MG63 (cell line): ENCODE results near the gene CHD9. TPM values are rescaled to one million over a fixed set of nuclear protein-coding genes. Genes with fewer than 3 reads are reported as not detected.
"Not testable (repeated sequence)": the region's sequence is repeated elsewhere in the genome, so short reads cannot be mapped to it uniquely, and the experiment has no call there.

Experiments used
- DNase-seq: peaks from one replicate; pipeline ENCODE4 v3.0.0-alpha.2; 2020
- H3K27me3 ChIP-seq: fragments of 250-450 bp; sonication (Bioruptor Pico); 2 replicates; pipeline ENCODE4 v1.5.1; 2020; ENCODE audit warnings: mild to moderate bottlenecking, moderate library complexity
- H3K36me3 ChIP-seq: fragments of 250-450 bp; sonication (Bioruptor Pico); 2 replicates; pipeline ENCODE4 v1.5.1; 2020; ENCODE audit warnings: mild to moderate bottlenecking, moderate library complexity
- H3K4me3 ChIP-seq: fragments of 250-450 bp; sonication (Bioruptor Pico); 2 replicates; pipeline ENCODE4 v1.5.1; 2020; ENCODE audit warnings: mild to moderate bottlenecking, moderate library complexity
- H3K9me3 ChIP-seq: fragments of 250-450 bp; sonication (Bioruptor Pico); 2 replicates; pipeline ENCODE4 v1.5.1; 2020; ENCODE audit warnings: mild to moderate bottlenecking, moderate library complexity
- total RNA-seq: library from RNA; depleted of rRNA; stranded (reverse); fragments of >200 nt; shearing (Covaris generic); gene quantifications from 2 replicates; pipeline ENCODE4 v1.2.3, GENCODE V29; 2014; ENCODE audit warnings: low replicate concordance

CHD9 gene
- total RNA-seq, 1 experiment from 2014 or later = 51.1 TPM

- H3K4me3 ChIP-seq = no peak overlapping the region
- H3K36me3 ChIP-seq = peaks cover 37% of the 10 kb centered on the region
- DNase-seq = peak; percentile 4
- no peaks in the 10 kb centered on the region for H3K27me3 ChIP-seq
- H3K9me3 ChIP-seq = no peaks in the 10 kb centered on the region
These were observed 165.8 kb downstream of the CHD9 start for GRCh38 chr16:53220585-53220984.

GRCh38 chr16:53224951-53225533, 170.3 kb downstream of the CHD9 start:
- Histone ChIP-seq H3K9me3 (no peaks in the 10 kb centered on the region), H3K27me3 (no peaks in the 10 kb centered on the region), H3K36me3 (peaks cover 64% of the 10 kb centered on the region), H3K4me3 (no peak overlapping the region)
- peak; percentile 3 for DNase-seq

- DNase-seq = no peak
- H3K36me3 ChIP-seq = peaks cover 78% of the 10 kb centered on the region
- no peak overlapping the region for H3K4me3 ChIP-seq
- no peaks in the 10 kb centered on the region for H3K9me3 ChIP-seq
- no peaks in the 10 kb centered on the region for H3K27me3 ChIP-seq
These were observed 178.2 kb downstream of the CHD9 start for GRCh38 chr16:53232826-53233529.

GRCh38 chr16:53234836-53235235, 180.0 kb downstream of the CHD9 start:
- H3K9me3 ChIP-seq = no peaks in the 10 kb centered on the region

GRCh38 chr16:53235851-53236250, 181.1 kb downstream of the CHD9 start:
- no peak overlapping the region for H3K4me3 ChIP-seq
- no peaks in the 10 kb centered on the region for H3K27me3 ChIP-seq
- no peaks in the 10 kb centered on the region for H3K9me3 ChIP-seq
- peaks cover 76% of the 10 kb centered on the region for H3K36me3 ChIP-seq
- DNase-seq = no peak

More at GRCh38 chr16:53234836-53235235, 180.0 kb downstream of the CHD9 start:
- H3K36me3 ChIP-seq = peaks cover 83% of the 10 kb centered on the region
- no peak for DNase-seq
- H3K27me3 ChIP-seq = no peaks in the 10 kb centered on the region
- no peak overlapping the region for H3K4me3 ChIP-seq

- no peak for DNase-seq
- Histone ChIP-seq H3K36me3 (peaks cover 73% of the 10 kb centered on the region), H3K27me3 (no peaks in the 10 kb centered on the region), H3K9me3 (0 out of 2 replicates have a peak, but pooled peaks cover 3% of the 10 kb centered on the region), H3K4me3 (no peak overlapping the region)
These were observed 194.5 kb downstream of the CHD9 start for GRCh38 chr16:53249331-53249730.

GRCh38 chr16:53257001-53257400, 202.2 kb downstream of the CHD9 start:
- no peak for DNase-seq
- H3K36me3 ChIP-seq = peaks cover 62% of the 10 kb centered on the region
- no peaks in the 10 kb centered on the region for H3K27me3 ChIP-seq

GRCh38 chr16:53258809-53259208, 204.0 kb downstream of the CHD9 start:
- Histone ChIP-seq H3K36me3 (peaks cover 60% of the 10 kb centered on the region), H3K9me3 (no peaks in the 10 kb centered on the region), H3K27me3 (no peaks in the 10 kb centered on the region), H3K4me3 (no peak overlapping the region)
- DNase-seq = no peak

More at GRCh38 chr16:53257001-53257400, 202.2 kb downstream of the CHD9 start:
- Histone ChIP-seq H3K4me3 (no peak overlapping the region), H3K9me3 (no peaks in the 10 kb centered on the region)

- peaks cover 52% of the 10 kb centered on the region for H3K36me3 ChIP-seq
- no peak overlapping the region for H3K4me3 ChIP-seq
- H3K27me3 ChIP-seq = no peaks in the 10 kb centered on the region
- H3K9me3 ChIP-seq = no peaks in the 10 kb centered on the region
- no peak for DNase-seq
These were observed 206.5 kb downstream of the CHD9 start for GRCh38 chr16:53261276-53261675.

GRCh38 chr16:53262645-53263044, 207.9 kb downstream of the CHD9 start:
- no peaks in the 10 kb centered on the region for H3K27me3 ChIP-seq

GRCh38 chr16:53266156-53266555, 211.4 kb downstream of the CHD9 start:
- Histone ChIP-seq H3K9me3 (no peaks in the 10 kb centered on the region), H3K27me3 (no peaks in the 10 kb centered on the region), H3K4me3 (no peak overlapping the region), H3K36me3 (peaks cover 48% of the 10 kb centered on the region)
- no peak for DNase-seq

More at GRCh38 chr16:53262645-53263044, 207.9 kb downstream of the CHD9 start:
- Histone ChIP-seq H3K9me3 (no peaks in the 10 kb centered on the region), H3K36me3 (peaks cover 53% of the 10 kb centered on the region), H3K4me3 (no peak overlapping the region)
- no peak for DNase-seq

- H3K9me3 ChIP-seq, H3K27me3 ChIP-seq, DNase-seq, H3K4me3 ChIP-seq: not testable (repeated sequence)
- H3K36me3 ChIP-seq = peaks cover 79% of the 10 kb centered on the region
These were observed 223.7 kb downstream of the CHD9 start for GRCh38 chr16:53278498-53278897.

GRCh38 chr16:53281280-53281679, 226.5 kb downstream of the CHD9 start:
- H3K36me3 ChIP-seq = peaks cover 71% of the 10 kb centered on the region
- 0 out of 2 replicates have a peak, but pooled peaks cover 2% of the 10 kb centered on the region for H3K9me3 ChIP-seq
- H3K27me3 ChIP-seq = no peaks in the 10 kb centered on the region
- DNase-seq = no peak
- no peak overlapping the region for H3K4me3 ChIP-seq

GRCh38 chr16:53281859-53282258, 227.1 kb downstream of the CHD9 start:
- no peaks in the 10 kb centered on the region for H3K27me3 ChIP-seq
- DNase-seq = no peak
- 0 out of 2 replicates have a peak, but pooled peaks cover 2% of the 10 kb centered on the region for H3K9me3 ChIP-seq
- no peak overlapping the region for H3K4me3 ChIP-seq
- H3K36me3 ChIP-seq = peaks cover 71% of the 10 kb centered on the region

- Histone ChIP-seq H3K4me3 (no peak overlapping the region), H3K36me3 (peaks cover 71% of the 10 kb centered on the region), H3K27me3 (no peaks in the 10 kb centered on the region), H3K9me3 (0 out of 2 replicates have a peak, but pooled peaks cover 2% of the 10 kb centered on the region)
- no peak for DNase-seq
These were observed 227.5 kb downstream of the CHD9 start for GRCh38 chr16:53282328-53282727.

GRCh38 chr16:53282975-53283946, 228.5 kb downstream of the CHD9 start:
- peaks cover 71% of the 10 kb centered on the region for H3K36me3 ChIP-seq
- DNase-seq = no peak

GRCh38 chr16:53285236-53285635, 230.4 kb downstream of the CHD9 start:
- DNase-seq = no peak
- no peaks in the 10 kb centered on the region for H3K9me3 ChIP-seq
- H3K36me3 ChIP-seq = peaks cover 74% of the 10 kb centered on the region
- H3K4me3 ChIP-seq = no peak overlapping the region
- no peaks in the 10 kb centered on the region for H3K27me3 ChIP-seq

More at GRCh38 chr16:53282975-53283946, 228.5 kb downstream of the CHD9 start:
- H3K4me3 ChIP-seq = no peak overlapping the region
- no peaks in the 10 kb centered on the region for H3K9me3 ChIP-seq
- no peaks in the 10 kb centered on the region for H3K27me3 ChIP-seq
